DOHH2 (cell line): Measurements from ENCODE around the gene WDR33.

ENCODE experiments used
- EZH2phosphoT487 ChIP-seq: fragments of 200-600 bp; sonication (generic); IDR thresholded peaks from 2 replicates; pipeline ENCODE4 v1.6.1; 2017; ENCODE audit warnings: borderline replicate concordance, mild to moderate bottlenecking, antibody characterized with exemption, low read length, moderate library complexity, mixed read lengths
- TF ChIP-seq, protein P1 (sequence below): fragments of 200-600 bp; sonication (generic); IDR thresholded peaks from one replicate; pipeline ENCODE4 v1.5.1; 2014; ENCODE audit warnings: antibody characterized with exemption, mild to moderate bottlenecking, low read depth, low read length; ENCODE audit not compliant: poor library complexity, severe bottlenecking

DNA sequence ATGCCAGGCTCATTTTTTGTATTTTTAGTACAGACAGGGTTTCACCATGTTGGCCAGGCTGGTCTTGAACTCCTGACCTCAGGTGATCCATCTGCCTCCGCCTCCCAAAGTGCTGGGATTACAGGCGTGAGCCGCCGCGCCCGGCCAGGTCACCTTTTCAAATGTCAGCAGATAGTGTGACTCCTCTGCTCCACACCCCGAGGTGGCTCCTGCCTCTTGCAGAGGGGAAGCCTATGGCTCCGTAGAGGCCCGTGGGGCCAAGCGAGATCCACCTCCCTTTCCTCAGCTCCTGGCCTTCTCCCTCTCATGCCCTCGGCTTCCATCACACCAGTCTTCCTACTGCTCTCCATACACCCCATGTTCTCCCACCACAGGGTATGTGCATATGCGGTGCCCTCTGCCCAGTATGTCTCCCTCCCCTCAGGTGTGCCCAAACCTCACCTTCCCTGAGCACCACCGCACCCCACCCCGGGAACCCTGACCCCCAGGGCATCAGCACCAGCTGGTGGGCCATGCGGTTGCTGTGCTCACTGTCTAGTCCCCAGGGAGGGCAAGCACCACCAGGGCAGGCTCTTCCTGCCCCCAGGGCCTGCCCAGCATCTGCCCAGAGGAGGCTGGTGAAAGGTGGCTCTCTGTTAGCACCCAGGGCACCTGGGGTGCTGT, 154.3 kb downstream of the WDR33 start:
- TF ChIP-seq, protein P1, sequence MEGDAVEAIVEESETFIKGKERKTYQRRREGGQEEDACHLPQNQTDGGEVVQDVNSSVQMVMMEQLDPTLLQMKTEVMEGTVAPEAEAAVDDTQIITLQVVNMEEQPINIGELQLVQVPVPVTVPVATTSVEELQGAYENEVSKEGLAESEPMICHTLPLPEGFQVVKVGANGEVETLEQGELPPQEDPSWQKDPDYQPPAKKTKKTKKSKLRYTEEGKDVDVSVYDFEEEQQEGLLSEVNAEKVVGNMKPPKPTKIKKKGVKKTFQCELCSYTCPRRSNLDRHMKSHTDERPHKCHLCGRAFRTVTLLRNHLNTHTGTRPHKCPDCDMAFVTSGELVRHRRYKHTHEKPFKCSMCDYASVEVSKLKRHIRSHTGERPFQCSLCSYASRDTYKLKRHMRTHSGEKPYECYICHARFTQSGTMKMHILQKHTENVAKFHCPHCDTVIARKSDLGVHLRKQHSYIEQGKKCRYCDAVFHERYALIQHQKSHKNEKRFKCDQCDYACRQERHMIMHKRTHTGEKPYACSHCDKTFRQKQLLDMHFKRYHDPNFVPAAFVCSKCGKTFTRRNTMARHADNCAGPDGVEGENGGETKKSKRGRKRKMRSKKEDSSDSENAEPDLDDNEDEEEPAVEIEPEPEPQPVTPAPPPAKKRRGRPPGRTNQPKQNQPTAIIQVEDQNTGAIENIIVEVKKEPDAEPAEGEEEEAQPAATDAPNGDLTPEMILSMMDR, result no peak
- no peak for TF ChIP-seq EZH2phosphoT487
